Measurements from ENCODE around the gene SPATA46. TPM values are rescaled to one million over a fixed set of nuclear protein-coding genes. Genes with fewer than 3 reads are reported as not detected.
"Not testable (repeated sequence)": the region's sequence is repeated elsewhere in the genome, so short reads cannot be mapped to it uniquely, and the experiment has no call there.

SPATA46 gene
- total RNA-seq, 2 experiments from 2014 or later, result not detected

- H3K27me3 Mint-ChIP-seq, H3K4me3 Mint-ChIP-seq, POLR2A ChIA-PET: not testable (repeated sequence)
Observed at GRCh38 chr1:162351874-162352273, 24.8 kb downstream of the SPATA46 start.

GRCh38 chr1:162351246-162351842 lies 25.3 kb downstream of the SPATA46 start:
- H3K4me3 Mint-ChIP-seq, result no peak overlapping the region

More at GRCh38 chr1:162351874-162352273, 24.8 kb downstream of the SPATA46 start:
- not testable (repeated sequence) for H3K4me1 Mint-ChIP-seq; H3K36me3 Mint-ChIP-seq (ENCODE audit: low read depth); H3K27ac Mint-ChIP-seq; DNase-seq; H3K9me3 Mint-ChIP-seq
- CTCF ChIA-PET, result interaction anchor here (0.9 kb wide), 1 partner anchor 50 kb away, joined by 4 read pairs; no protein-coding TSS in a partner anchor

GRCh38 chr1:162349635-162350330 lies 26.9 kb downstream of the SPATA46 start:
- Mint-ChIP-seq H3K4me1 (no peaks in the 10 kb centered on the region), H3K4me3 (no peak overlapping the region), H3K27me3 (peaks cover 7% of the 10 kb centered on the region), H3K9me3 (no peaks in the 10 kb centered on the region), H3K27ac (no peak overlapping the region), H3K36me3 (ENCODE audit: low read depth) (no peaks in the 10 kb centered on the region)
- no peak for DNase-seq
- ChIA-PET POLR2A (no interaction called here), CTCF (no interaction called here)

More at GRCh38 chr1:162351246-162351842, 25.3 kb downstream of the SPATA46 start:
- peaks cover 7% of the 10 kb centered on the region for H3K27me3 Mint-ChIP-seq
- H3K36me3 Mint-ChIP-seq (ENCODE audit: low read depth), result no peaks in the 10 kb centered on the region
- H3K4me1 Mint-ChIP-seq, result no peaks in the 10 kb centered on the region
- ChIA-PET POLR2A (no interaction called here), CTCF (interaction anchor here (0.9 kb wide), 1 partner anchor 50 kb away, joined by 4 read pairs; no protein-coding TSS in a partner anchor)
- H3K9me3 Mint-ChIP-seq, result no peaks in the 10 kb centered on the region
- H3K27ac Mint-ChIP-seq, result no peak overlapping the region
- DNase-seq, result no peak

- DNase-seq, result no peak
- H3K27me3 Mint-ChIP-seq, result peaks cover 7% of the 10 kb centered on the region
- H3K4me3 Mint-ChIP-seq, result no peak overlapping the region
- H3K4me1 Mint-ChIP-seq, result no peaks in the 10 kb centered on the region
- ChIA-PET POLR2A (no interaction called here), CTCF (interaction anchor here (1.0 to 1.4 kb wide), 2 partner anchors 9 to 943 kb away, joined by 3 to 4 read pairs; no protein-coding TSS in a partner anchor)
- H3K27ac Mint-ChIP-seq, result no peak overlapping the region
- no peaks in the 10 kb centered on the region for H3K9me3 Mint-ChIP-seq
- H3K36me3 Mint-ChIP-seq (ENCODE audit: low read depth), result no peaks in the 10 kb centered on the region
Observed at GRCh38 chr1:162347281-162347680, 29.4 kb downstream of the SPATA46 start.

- Mint-ChIP-seq H3K9me3 (no peaks in the 10 kb centered on the region), H3K27ac (no peak overlapping the region), H3K4me3 (no peak overlapping the region), H3K4me1 (no peaks in the 10 kb centered on the region), H3K36me3 (ENCODE audit: low read depth) (no peaks in the 10 kb centered on the region), H3K27me3 (peaks cover 6% of the 10 kb centered on the region)
- POLR2A ChIA-PET, result no interaction called here
- DNase-seq, result no peak
- CTCF ChIA-PET, result no interaction called here
Observed at GRCh38 chr1:162343470-162343869, 33.2 kb downstream of the SPATA46 start.

GRCh38 chr1:162342452-162342983 lies 34.1 kb downstream of the SPATA46 start:
- POLR2A ChIA-PET, result no interaction called here
- H3K27ac Mint-ChIP-seq, result no peak overlapping the region
- no peaks in the 10 kb centered on the region for H3K9me3 Mint-ChIP-seq
- DNase-seq, result no peak
- CTCF ChIA-PET, result interaction anchor here (0.5 to 0.6 kb wide), 2 partner anchors 53 to 115 kb away, joined by 3 read pairs; no protein-coding TSS in a partner anchor
- H3K4me3 Mint-ChIP-seq, result no peak overlapping the region
- peaks cover 10% of the 10 kb centered on the region for H3K27me3 Mint-ChIP-seq
- H3K36me3 Mint-ChIP-seq (ENCODE audit: low read depth), result no peaks in the 10 kb centered on the region
- H3K4me1 Mint-ChIP-seq, result no peaks in the 10 kb centered on the region

GRCh38 chr1:162336621-162337285 lies 39.9 kb downstream of the SPATA46 start:
- H3K27ac Mint-ChIP-seq, result no peak overlapping the region
- H3K4me3 Mint-ChIP-seq, result no peak overlapping the region
- POLR2A ChIA-PET, result no interaction called here
- H3K4me1 Mint-ChIP-seq, result no peaks in the 10 kb centered on the region
- no peaks in the 10 kb centered on the region for H3K9me3 Mint-ChIP-seq
- H3K27me3 Mint-ChIP-seq, result peaks cover 15% of the 10 kb centered on the region
- no peak for DNase-seq
- CTCF ChIA-PET, result interaction anchor here (0.6 to 1.8 kb wide), 3 partner anchors 8 to 544 kb away, joined by 3 to 4 read pairs (median 3); no protein-coding TSS in a partner anchor
- no peaks in the 10 kb centered on the region for H3K36me3 Mint-ChIP-seq (ENCODE audit: low read depth)

GRCh38 chr1:162335126-162335525 lies 41.5 kb downstream of the SPATA46 start:
- Mint-ChIP-seq H3K4me1 (no peaks in the 10 kb centered on the region), H3K4me3 (no peak overlapping the region), H3K36me3 (ENCODE audit: low read depth) (no peaks in the 10 kb centered on the region), H3K27ac (no peak overlapping the region), H3K9me3 (no peaks in the 10 kb centered on the region), H3K27me3 (peaks cover 13% of the 10 kb centered on the region)
- CTCF ChIA-PET, result no interaction called here
- no peak for DNase-seq
- POLR2A ChIA-PET, result no interaction called here

GRCh38 chr1:162333991-162334390 lies 42.7 kb downstream of the SPATA46 start:
- H3K27ac Mint-ChIP-seq, result no peak overlapping the region
- CTCF ChIA-PET, result interaction anchor here (0.8 kb wide), 1 partner anchor 38 kb away, joined by 3 read pairs; no protein-coding TSS in a partner anchor
- H3K4me1 Mint-ChIP-seq, result no peaks in the 10 kb centered on the region
- no peaks in the 10 kb centered on the region for H3K36me3 Mint-ChIP-seq (ENCODE audit: low read depth)
- DNase-seq, result no peak
- peaks cover 13% of the 10 kb centered on the region for H3K27me3 Mint-ChIP-seq
- H3K9me3 Mint-ChIP-seq, result no peaks in the 10 kb centered on the region
- POLR2A ChIA-PET, result no interaction called here
- H3K4me3 Mint-ChIP-seq, result no peak overlapping the region

- ChIA-PET POLR2A (no interaction called here), CTCF (no interaction called here)
- DNase-seq, result no peak
- H3K27ac Mint-ChIP-seq, result no peak overlapping the region
- no peak overlapping the region for H3K4me3 Mint-ChIP-seq
- peaks cover 14% of the 10 kb centered on the region for H3K27me3 Mint-ChIP-seq
- H3K9me3 Mint-ChIP-seq, result no peaks in the 10 kb centered on the region
- no peaks in the 10 kb centered on the region for H3K4me1 Mint-ChIP-seq
- no peaks in the 10 kb centered on the region for H3K36me3 Mint-ChIP-seq (ENCODE audit: low read depth)
Observed at GRCh38 chr1:162329826-162330225, 46.8 kb downstream of the SPATA46 start.

- Mint-ChIP-seq H3K27ac (no peak overlapping the region), H3K9me3 (no peaks in the 10 kb centered on the region), H3K36me3 (ENCODE audit: low read depth) (no peaks in the 10 kb centered on the region), H3K27me3 (peaks cover 12% of the 10 kb centered on the region), H3K4me3 (no peak overlapping the region), H3K4me1 (no peaks in the 10 kb centered on the region)
- POLR2A ChIA-PET, result no interaction called here
- DNase-seq, result no peak
- CTCF ChIA-PET, result no interaction called here
Observed at GRCh38 chr1:162328512-162328911, 48.1 kb downstream of the SPATA46 start.

GRCh38 chr1:162327788-162328165 lies 48.9 kb downstream of the SPATA46 start:
- Mint-ChIP-seq H3K4me3 (no peak overlapping the region), H3K27me3 (peaks cover 18% of the 10 kb centered on the region), H3K36me3 (ENCODE audit: low read depth) (no peaks in the 10 kb centered on the region), H3K27ac (no peak overlapping the region), H3K9me3 (no peaks in the 10 kb centered on the region), H3K4me1 (no peaks in the 10 kb centered on the region)
- ChIA-PET POLR2A (no interaction called here), CTCF (no interaction called here)
- no peak for DNase-seq

- DNase-seq, result no peak
- no peak overlapping the region for H3K4me3 Mint-ChIP-seq
- H3K36me3 Mint-ChIP-seq (ENCODE audit: low read depth), result no peaks in the 10 kb centered on the region
- ChIA-PET CTCF (no interaction called here), POLR2A (no interaction called here)
- no peaks in the 10 kb centered on the region for H3K4me1 Mint-ChIP-seq
- H3K27me3 Mint-ChIP-seq, result peaks cover 20% of the 10 kb centered on the region
- H3K27ac Mint-ChIP-seq, result no peak overlapping the region
- H3K9me3 Mint-ChIP-seq, result no peaks in the 10 kb centered on the region
Observed at GRCh38 chr1:162327144-162327787, 49.4 kb downstream of the SPATA46 start.
